ENCODE data around the gene CD36.

Gene CD36

DNA sequence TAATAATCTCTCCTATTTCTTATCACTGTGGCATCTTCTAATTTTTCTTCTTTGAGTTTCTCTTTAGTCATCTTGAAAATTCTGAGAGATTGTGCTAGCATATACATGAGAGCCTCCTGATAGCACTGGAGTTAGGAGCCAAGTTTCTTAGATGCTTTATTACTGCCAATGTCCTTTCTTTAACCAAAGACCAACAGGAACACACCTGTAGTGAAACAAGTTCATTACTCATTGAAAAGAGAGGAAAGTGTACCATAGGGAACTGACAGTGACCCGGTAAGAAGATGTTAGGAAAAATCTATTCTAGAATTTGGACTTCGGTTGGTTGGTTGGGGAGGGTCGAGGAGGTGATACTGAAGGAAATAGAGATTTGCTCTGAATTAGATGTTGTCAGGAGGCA is 27.1 kb upstream of the CD36 start:
- TF ChIP-seq CTCF (IDR thresholded peaks at IDR 0.05; ENCODE audit: borderline replicate concordance, control extremely low read depth, extremely low read depth, insufficient read depth, missing control alignments), result no peak
- in situ Hi-C loops (cut with MboI; ENCODE audit: low sequenced_read_pairs, unreplicated experiment), result no loop called here
- DNase-seq (ENCODE audit: low spot score), result no peak

DNA sequence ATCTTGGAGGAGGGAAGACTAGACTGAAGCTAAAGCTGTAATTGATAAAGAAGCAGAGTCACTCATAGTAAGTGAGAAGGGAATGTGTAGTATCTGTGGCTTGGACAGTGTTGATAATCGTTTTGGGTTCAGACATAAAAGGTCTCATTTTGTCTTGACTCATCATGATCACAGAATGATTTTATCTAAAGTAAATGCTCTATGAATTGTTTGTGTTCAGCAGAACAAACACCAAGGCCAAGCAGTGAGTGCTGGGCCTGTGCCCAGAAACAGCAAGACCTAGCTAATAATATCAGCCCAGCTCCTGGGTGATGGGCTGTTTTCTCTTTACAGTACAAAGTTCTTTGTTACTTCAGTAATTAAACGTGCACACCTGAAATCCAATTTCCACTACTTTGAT is 26.7 kb upstream of the CD36 start:
- no peak for TF ChIP-seq CTCF (IDR thresholded peaks at IDR 0.05; ENCODE audit: borderline replicate concordance, control extremely low read depth, extremely low read depth, insufficient read depth, missing control alignments)
- no peak for DNase-seq (ENCODE audit: low spot score)
- in situ Hi-C loops (cut with MboI; ENCODE audit: low sequenced_read_pairs, unreplicated experiment), result no loop called here

DNA sequence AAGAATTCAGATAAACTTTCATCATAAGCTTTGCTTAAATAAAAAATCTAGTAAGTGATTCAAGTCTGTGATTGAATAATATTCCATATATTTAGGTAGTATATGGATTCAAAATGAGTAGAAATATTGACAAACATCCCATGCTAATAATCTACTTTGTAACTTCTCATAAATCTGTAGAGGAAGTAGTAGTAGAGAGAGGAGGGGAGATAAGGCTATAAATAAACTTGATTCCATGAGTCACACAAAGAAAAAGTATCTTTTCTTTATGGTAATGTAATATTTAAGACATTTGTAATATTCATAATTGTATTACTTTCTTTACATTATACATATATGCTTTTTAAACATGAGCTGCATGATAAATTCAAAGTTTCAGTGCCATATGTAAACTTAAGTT is 25.6 kb upstream of the CD36 start:
- no peak for DNase-seq (ENCODE audit: low spot score)
- in situ Hi-C loops (cut with MboI; ENCODE audit: low sequenced_read_pairs, unreplicated experiment), result no loop called here
- TF ChIP-seq CTCF (IDR thresholded peaks at IDR 0.05; ENCODE audit: borderline replicate concordance, control extremely low read depth, extremely low read depth, insufficient read depth, missing control alignments), result no peak

DNA sequence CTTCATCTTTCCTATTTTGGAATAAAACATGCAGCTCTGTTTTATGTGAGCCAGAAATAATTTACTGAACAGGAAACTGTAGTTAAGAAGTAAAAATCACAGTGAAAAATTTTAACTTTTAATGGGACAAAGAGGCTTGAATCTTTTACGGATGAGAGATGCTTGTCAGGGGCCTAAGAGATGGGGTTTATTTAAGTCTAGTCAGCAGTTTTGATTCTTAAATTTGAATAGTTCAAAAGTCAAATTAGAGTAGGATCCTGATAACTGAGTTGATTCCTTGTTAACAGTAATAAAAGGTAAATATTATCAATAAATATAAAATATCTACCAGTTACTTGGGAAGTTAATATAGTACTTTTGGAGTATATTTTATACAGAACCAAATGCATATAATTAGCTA is 24.9 kb upstream of the CD36 start:
- no peak for DNase-seq (ENCODE audit: low spot score)
- in situ Hi-C loops (cut with MboI; ENCODE audit: low sequenced_read_pairs, unreplicated experiment), result no loop called here
- no peak for TF ChIP-seq CTCF (IDR thresholded peaks at IDR 0.05; ENCODE audit: borderline replicate concordance, control extremely low read depth, extremely low read depth, insufficient read depth, missing control alignments)

- in situ Hi-C loops (cut with MboI; ENCODE audit: low sequenced_read_pairs, unreplicated experiment), result no loop called here
- no peak for TF ChIP-seq CTCF (IDR thresholded peaks at IDR 0.05; ENCODE audit: borderline replicate concordance, control extremely low read depth, extremely low read depth, insufficient read depth, missing control alignments)
- no peak for DNase-seq (ENCODE audit: low spot score)
Observed at GRCh38 chr7:80614851-80615271, 23.6 kb upstream of the CD36 start.

DNA sequence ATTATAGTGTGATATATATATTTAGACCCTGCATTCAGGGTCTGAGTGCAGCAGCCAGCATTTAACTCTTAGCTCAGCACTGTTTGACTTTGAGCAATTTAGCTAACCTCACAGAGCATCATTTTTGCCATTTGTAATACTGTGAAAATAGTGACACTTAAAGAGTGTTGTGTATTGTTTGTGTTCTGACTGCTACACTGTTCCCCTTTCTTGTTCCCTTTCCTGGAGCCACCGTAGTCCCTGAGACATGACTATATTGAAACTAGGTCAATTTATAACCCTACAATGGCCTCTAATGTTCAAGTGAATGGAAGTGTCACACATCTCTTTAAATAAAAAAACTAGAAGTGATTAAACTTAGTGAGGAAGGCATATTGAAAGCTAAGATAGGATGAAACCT is 20.3 kb upstream of the CD36 start:
- DNase-seq (ENCODE audit: low spot score), result no peak
- in situ Hi-C loops (cut with MboI; ENCODE audit: low sequenced_read_pairs, unreplicated experiment), result no loop called here
- TF ChIP-seq CTCF (IDR thresholded peaks at IDR 0.05; ENCODE audit: borderline replicate concordance, control extremely low read depth, extremely low read depth, insufficient read depth, missing control alignments), result no peak

DNA sequence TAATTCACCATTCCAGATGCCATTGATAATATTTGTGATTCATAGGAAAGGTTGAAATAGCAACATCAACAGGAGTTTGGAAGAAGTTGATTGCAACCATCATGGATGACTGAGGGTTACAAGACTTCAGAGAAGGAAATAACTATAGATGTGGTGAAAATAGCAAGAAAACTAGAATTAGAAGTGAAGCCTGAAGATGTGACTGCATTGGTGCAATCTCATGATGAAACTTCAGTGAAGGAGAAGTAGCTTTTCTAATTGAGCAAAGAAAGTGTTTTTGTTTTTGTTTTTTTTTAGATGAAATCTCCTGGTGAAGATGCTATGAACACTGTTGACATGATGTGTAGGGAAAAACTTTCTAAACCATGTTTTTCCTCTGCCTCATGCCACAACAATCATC is 18.7 kb upstream of the CD36 start:
- TF ChIP-seq CTCF (IDR thresholded peaks at IDR 0.05; ENCODE audit: borderline replicate concordance, control extremely low read depth, extremely low read depth, insufficient read depth, missing control alignments), result no peak
- DNase-seq (ENCODE audit: low spot score), result no peak
- in situ Hi-C loops (cut with MboI; ENCODE audit: low sequenced_read_pairs, unreplicated experiment), result no loop called here

Data from GM13976 (cell line).